Liver (tissue), 9 donors: ENCODE data around the gene RBFOX1. TPM values are rescaled to one million over a fixed set of nuclear protein-coding genes. Genes with fewer than 3 reads are reported as not detected.

Source experiments
- DNase-seq: peaks from one replicate; pipeline ENCODE4 v3.0.0-alpha.2; 2017; ENCODE audit warnings: low spot score
- H3K27ac ChIP-seq, 2 donors: one replicate each; pipeline ENCODE4 v1.7.0; 2013; ENCODE audit warnings: inconsistent platforms in 2 of 2, low read length in 2 of 2, control low read depth in 1 of 2, low read depth in 1 of 2, mild to moderate bottlenecking in 1 of 2
- H3K27me3 ChIP-seq, 4 donors: one replicate each; pipeline versions ENCODE4 v1.6.1 to v1.7.0; 2013; ENCODE audit warnings: low read length in 3 of 4, inconsistent platforms in 1 of 4, mild to moderate bottlenecking in 1 of 4, moderate library complexity in 1 of 4; ENCODE audit not compliant: control insufficient read depth in 4 of 4, insufficient read depth in 4 of 4
- H3K36me3 ChIP-seq, 4 donors: one replicate each; pipeline versions ENCODE4 v1.6.1 to v1.7.0; 2013; ENCODE audit warnings: low read length in 3 of 4, mild to moderate bottlenecking in 3 of 4, low read depth in 1 of 4, moderate library complexity in 1 of 4; ENCODE audit not compliant: control insufficient read depth in 4 of 4, insufficient read depth in 3 of 4
- H3K4me1 ChIP-seq, 4 donors: one replicate each; pipeline versions ENCODE4 v1.6.1 to v1.7.0; 2013; ENCODE audit warnings: low read length in 3 of 4, mild to moderate bottlenecking in 3 of 4, moderate library complexity in 1 of 4; ENCODE audit not compliant: control insufficient read depth in 4 of 4, insufficient read depth in 4 of 4
- H3K4me3 ChIP-seq, 3 donors: one replicate each; pipeline versions ENCODE4 v1.6.1 to v1.7.0; 2013; ENCODE audit warnings: low read length in 3 of 3, control low read depth in 1 of 3, low read depth in 1 of 3, mild to moderate bottlenecking in 1 of 3
- H3K9ac ChIP-seq, 2 donors: one replicate each; pipeline ENCODE4 v1.7.0; 2013; ENCODE audit warnings: low read length in 2 of 2, mild to moderate bottlenecking in 2 of 2, moderate library complexity in 2 of 2, control low read depth in 1 of 2, low read depth in 1 of 2
- H3K9me3 ChIP-seq, 4 donors: one replicate each; pipeline versions ENCODE4 v1.6.1 to v1.7.0; 2013; ENCODE audit warnings: low read length in 3 of 4; ENCODE audit not compliant: control insufficient read depth in 4 of 4
- CTCF ChIP-seq: fragments of 150-350 bp; IDR thresholded peaks from 2 replicates; pipeline ENCODE4 v1.5.1; 2017; ENCODE audit warnings: improper control_type of control experiment, low read depth, low read length; ENCODE audit not compliant: missing input control
- EGR1 ChIP-seq, 2 donors: IDR thresholded peaks; 2 replicates each; pipeline ENCODE4 v1.6.1; 2016 to 2018; ENCODE audit warnings: antibody characterized with exemption in 2 of 2, low read depth in 2 of 2
- FOXA1 ChIP-seq: IDR thresholded peaks from 2 replicates; pipeline ENCODE4 v1.6.1; 2016; ENCODE audit warnings: antibody characterized with exemption
- FOXA2 ChIP-seq: IDR thresholded peaks from 2 replicates; pipeline ENCODE4 v1.6.1; 2016; ENCODE audit warnings: antibody characterized with exemption
- GABPA ChIP-seq, 2 donors: IDR thresholded peaks in 1 of 2; conservative IDR thresholded peaks in 1 of 2; 2 replicates each; pipeline ENCODE4 v1.6.1; 2016; ENCODE audit warnings: antibody characterized with exemption in 2 of 2, mild to moderate bottlenecking in 1 of 2, moderate library complexity in 1 of 2
- HNF4A ChIP-seq, 2 donors: conservative IDR thresholded peaks; 2 replicates each; pipeline ENCODE4 v1.6.1; 2016; ENCODE audit warnings: antibody characterized with exemption in 2 of 2, mild to moderate bottlenecking in 2 of 2
- HNF4G ChIP-seq: IDR thresholded peaks from 2 replicates; pipeline ENCODE4 v1.6.1; 2016; ENCODE audit warnings: antibody characterized with exemption
- JUND ChIP-seq, 2 donors: IDR thresholded peaks; 2 replicates each; pipeline ENCODE4 v1.6.1; 2016; ENCODE audit warnings: antibody characterized with exemption in 2 of 2
- NR2F2 ChIP-seq: IDR thresholded peaks from 2 replicates; pipeline ENCODE4 v1.6.1; 2016; ENCODE audit warnings: antibody characterized with exemption
- RXRA ChIP-seq, 2 donors: IDR thresholded peaks; 2 replicates each; pipeline ENCODE4 v1.6.1; 2017 to 2018; ENCODE audit warnings: antibody characterized with exemption in 2 of 2, mild to moderate bottlenecking in 1 of 2
- TAF1 ChIP-seq: conservative IDR thresholded peaks from 2 replicates; pipeline ENCODE4 v1.6.1; 2016; ENCODE audit warnings: antibody characterized with exemption, mild to moderate bottlenecking
- YY1 ChIP-seq: IDR thresholded peaks from 2 replicates; pipeline ENCODE4 v1.6.1; 2016; ENCODE audit warnings: antibody characterized with exemption, mild to moderate bottlenecking
- WGBS: extraction: QIAGEN DNeasy Blood & Tissue Kit; methylation state at CpG from one replicate; pipeline ENCODE4 v1.1.7; 2013; 5-methylcytosine and 5-hydroxymethylcytosine counted together
- polyA plus RNA-seq, 2 donors: library from polyadenylated mRNA; stranded (reverse) in 1 of 2; unstranded in 1 of 2; fragments of 200-250 nt in 1 of 2; fragments of >200 nt in 1 of 2; fragmentation: Nextera tagmentation in 1 of 2; extraction: Ambion mirVana in 1 of 2; gene quantifications; one replicate each; pipeline versions ENCODE4 v1.2.1 to v1.2.3, GENCODE V29; 2013 to 2015
- total RNA-seq, 2 donors: library from RNA; depleted of rRNA; stranded (reverse); fragments of >200 nt; gene quantifications; one replicate each; pipeline ENCODE4 v1.2.3, GENCODE V29; 2014
- TF ChIP-seq, protein P1 (sequence below): IDR thresholded peaks from 2 replicates; pipeline ENCODE4 v1.6.1; 2016; ENCODE audit warnings: antibody characterized with exemption, mild to moderate bottlenecking
- TF ChIP-seq, protein P2 (sequence below): IDR thresholded peaks from 2 replicates; pipeline ENCODE4 v1.6.1; 2016; ENCODE audit warnings: antibody characterized with exemption
- TF ChIP-seq, protein P3 (sequence below): IDR thresholded peaks from 2 replicates; pipeline ENCODE4 v1.6.1; 2016; ENCODE audit warnings: antibody characterized with exemption
- donor health status: healthy.
- donor health status: healthy.
- donor health status: healthy.
- donor health status: healthy.
- donor health status: healthy.

The RBFOX1 gene
- total and polyA plus RNA-seq, 4 donors = not detected

- TF ChIP-seq, protein P1, sequence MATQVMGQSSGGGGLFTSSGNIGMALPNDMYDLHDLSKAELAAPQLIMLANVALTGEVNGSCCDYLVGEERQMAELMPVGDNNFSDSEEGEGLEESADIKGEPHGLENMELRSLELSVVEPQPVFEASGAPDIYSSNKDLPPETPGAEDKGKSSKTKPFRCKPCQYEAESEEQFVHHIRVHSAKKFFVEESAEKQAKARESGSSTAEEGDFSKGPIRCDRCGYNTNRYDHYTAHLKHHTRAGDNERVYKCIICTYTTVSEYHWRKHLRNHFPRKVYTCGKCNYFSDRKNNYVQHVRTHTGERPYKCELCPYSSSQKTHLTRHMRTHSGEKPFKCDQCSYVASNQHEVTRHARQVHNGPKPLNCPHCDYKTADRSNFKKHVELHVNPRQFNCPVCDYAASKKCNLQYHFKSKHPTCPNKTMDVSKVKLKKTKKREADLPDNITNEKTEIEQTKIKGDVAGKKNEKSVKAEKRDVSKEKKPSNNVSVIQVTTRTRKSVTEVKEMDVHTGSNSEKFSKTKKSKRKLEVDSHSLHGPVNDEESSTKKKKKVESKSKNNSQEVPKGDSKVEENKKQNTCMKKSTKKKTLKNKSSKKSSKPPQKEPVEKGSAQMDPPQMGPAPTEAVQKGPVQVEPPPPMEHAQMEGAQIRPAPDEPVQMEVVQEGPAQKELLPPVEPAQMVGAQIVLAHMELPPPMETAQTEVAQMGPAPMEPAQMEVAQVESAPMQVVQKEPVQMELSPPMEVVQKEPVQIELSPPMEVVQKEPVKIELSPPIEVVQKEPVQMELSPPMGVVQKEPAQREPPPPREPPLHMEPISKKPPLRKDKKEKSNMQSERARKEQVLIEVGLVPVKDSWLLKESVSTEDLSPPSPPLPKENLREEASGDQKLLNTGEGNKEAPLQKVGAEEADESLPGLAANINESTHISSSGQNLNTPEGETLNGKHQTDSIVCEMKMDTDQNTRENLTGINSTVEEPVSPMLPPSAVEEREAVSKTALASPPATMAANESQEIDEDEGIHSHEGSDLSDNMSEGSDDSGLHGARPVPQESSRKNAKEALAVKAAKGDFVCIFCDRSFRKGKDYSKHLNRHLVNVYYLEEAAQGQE = no peak
- TF ChIP-seq GABPA (IDR thresholded peaks at IDR 0.05 in 1 of 2, conservative IDR thresholded peaks at IDR 0.05 in 1 of 2) = no peak
- TF ChIP-seq FOXA1 = no peak
- TF ChIP-seq EGR1 (IDR thresholded peaks at IDR 0.05; ENCODE audit: low read depth in 2 of 2) = no peak
- no peak for TF ChIP-seq NR2F2
- TF ChIP-seq JUND (IDR thresholded peaks at IDR 0.05) = no peak
- no peak for TF ChIP-seq FOXA2
- no peak for TF ChIP-seq CTCF
- TF ChIP-seq RXRA (IDR thresholded peaks at IDR 0.05) = no peak
- TF ChIP-seq, protein P2, sequence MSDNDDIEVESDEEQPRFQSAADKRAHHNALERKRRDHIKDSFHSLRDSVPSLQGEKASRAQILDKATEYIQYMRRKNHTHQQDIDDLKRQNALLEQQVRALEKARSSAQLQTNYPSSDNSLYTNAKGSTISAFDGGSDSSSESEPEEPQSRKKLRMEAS = no peak
- no peak for TF ChIP-seq TAF1
- TF ChIP-seq, protein P3, sequence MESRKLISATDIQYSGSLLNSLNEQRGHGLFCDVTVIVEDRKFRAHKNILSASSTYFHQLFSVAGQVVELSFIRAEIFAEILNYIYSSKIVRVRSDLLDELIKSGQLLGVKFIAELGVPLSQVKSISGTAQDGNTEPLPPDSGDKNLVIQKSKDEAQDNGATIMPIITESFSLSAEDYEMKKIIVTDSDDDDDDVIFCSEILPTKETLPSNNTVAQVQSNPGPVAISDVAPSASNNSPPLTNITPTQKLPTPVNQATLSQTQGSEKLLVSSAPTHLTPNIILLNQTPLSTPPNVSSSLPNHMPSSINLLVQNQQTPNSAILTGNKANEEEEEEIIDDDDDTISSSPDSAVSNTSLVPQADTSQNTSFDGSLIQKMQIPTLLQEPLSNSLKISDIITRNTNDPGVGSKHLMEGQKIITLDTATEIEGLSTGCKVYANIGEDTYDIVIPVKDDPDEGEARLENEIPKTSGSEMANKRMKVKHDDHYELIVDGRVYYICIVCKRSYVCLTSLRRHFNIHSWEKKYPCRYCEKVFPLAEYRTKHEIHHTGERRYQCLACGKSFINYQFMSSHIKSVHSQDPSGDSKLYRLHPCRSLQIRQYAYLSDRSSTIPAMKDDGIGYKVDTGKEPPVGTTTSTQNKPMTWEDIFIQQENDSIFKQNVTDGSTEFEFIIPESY = no peak
- no peak for TF ChIP-seq YY1
- TF ChIP-seq HNF4A (conservative IDR thresholded peaks at IDR 0.05) = no peak
- H3K27me3 ChIP-seq = peaks cover 0 to 8% (median 0%) of the 10 kb centered on the region in 4 donors
- no peak overlapping the region for H3K27ac ChIP-seq
These were observed 6.2 kb downstream of the RBFOX1 start for GRCh38 chr16:7338826-7339225.

DNA sequence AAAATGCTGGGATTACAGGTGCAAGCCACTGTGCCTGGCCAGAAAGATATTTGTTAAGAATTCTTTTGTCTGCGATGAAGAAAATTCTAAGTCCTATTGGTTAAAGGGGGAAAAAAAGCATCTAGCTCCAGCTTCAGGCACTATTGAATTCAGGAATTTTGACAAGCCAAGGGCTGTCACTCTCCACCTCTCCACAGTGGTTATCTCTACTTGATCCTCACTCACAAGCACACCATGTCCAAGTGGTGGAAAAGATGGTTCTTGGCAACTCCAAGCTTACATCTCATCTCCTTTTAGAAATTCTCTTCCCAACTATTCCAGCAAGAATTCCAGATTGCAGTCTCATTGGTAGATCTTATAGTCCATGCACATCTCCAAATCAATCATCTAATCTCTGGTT is 7.1 kb downstream of the RBFOX1 start:
- Histone ChIP-seq H3K4me3 (no peak overlapping the region), H3K27me3 (peaks cover 0 to 8% (median 0%) of the 10 kb centered on the region in 4 donors), H3K27ac (no peak overlapping the region), H3K9ac (no peak overlapping the region), H3K4me1 (no peaks in the 10 kb centered on the region), H3K36me3 (no peaks in the 10 kb centered on the region), H3K9me3 (no peaks in the 10 kb centered on the region)
- TF ChIP-seq HNF4G = no peak
- TF ChIP-seq FOXA2 = no peak
- no peak for DNase-seq
- WGBS = 93% methylated on average over 1 of the region's 1 CpG

More at GRCh38 chr16:7338826-7339225, 6.2 kb downstream of the RBFOX1 start:
- no peaks in the 10 kb centered on the region for H3K4me1 ChIP-seq
- H3K4me3 ChIP-seq = no peak overlapping the region
- no peak for DNase-seq
- H3K9me3 ChIP-seq = no peaks in the 10 kb centered on the region
- 62% methylated on average over 4 of the region's 4 CpGs for WGBS
- H3K9ac ChIP-seq = no peak overlapping the region
- H3K36me3 ChIP-seq = no peaks in the 10 kb centered on the region
